Measurements from ENCODE around the gene TTC16.

GRCh38 chr9:127729522-127730256, 13.8 kb downstream of the TTC16 start:
- TF ChIP-seq JUND (IDR thresholded peaks at IDR 0.05) (no peak), CTCF (IDR thresholded peaks at IDR 0.05; ENCODE audit: low read depth, low read length, missing input control) (no peak), MAX (IDR thresholded peaks at IDR 0.05) (no peak)
